ENCODE data around the gene FZR1. TPM values are rescaled to one million over a fixed set of nuclear protein-coding genes. Genes with fewer than 3 reads are reported as not detected.
"Not testable (repeated sequence)": the region's sequence is repeated elsewhere in the genome, so short reads cannot be mapped to it uniquely, and the experiment has no call there.

FZR1 gene
- polyA plus RNA-seq, 1 donor from 2014 or later = 19.2 TPM

- peaks cover 10% of the 10 kb centered on the region for H3K36me3 Mint-ChIP-seq
- H3K27me3 Mint-ChIP-seq = no peaks in the 10 kb centered on the region
- H3K4me3 Mint-ChIP-seq = peak overlapping the region in 2 of 4 donors; percentile 76 to 78
- peak overlapping the region in 1 of 3 donors; percentile 90 for H3K27ac Mint-ChIP-seq
- no peaks in the 10 kb centered on the region for H3K9me3 Mint-ChIP-seq
- H3K4me1 Mint-ChIP-seq = peaks cover 10 to 15% (median 12%) of the 10 kb centered on the region in 3 donors
Observed at GRCh38 chr19:3497757-3498520, 8.2 kb upstream of the FZR1 start.

DNA sequence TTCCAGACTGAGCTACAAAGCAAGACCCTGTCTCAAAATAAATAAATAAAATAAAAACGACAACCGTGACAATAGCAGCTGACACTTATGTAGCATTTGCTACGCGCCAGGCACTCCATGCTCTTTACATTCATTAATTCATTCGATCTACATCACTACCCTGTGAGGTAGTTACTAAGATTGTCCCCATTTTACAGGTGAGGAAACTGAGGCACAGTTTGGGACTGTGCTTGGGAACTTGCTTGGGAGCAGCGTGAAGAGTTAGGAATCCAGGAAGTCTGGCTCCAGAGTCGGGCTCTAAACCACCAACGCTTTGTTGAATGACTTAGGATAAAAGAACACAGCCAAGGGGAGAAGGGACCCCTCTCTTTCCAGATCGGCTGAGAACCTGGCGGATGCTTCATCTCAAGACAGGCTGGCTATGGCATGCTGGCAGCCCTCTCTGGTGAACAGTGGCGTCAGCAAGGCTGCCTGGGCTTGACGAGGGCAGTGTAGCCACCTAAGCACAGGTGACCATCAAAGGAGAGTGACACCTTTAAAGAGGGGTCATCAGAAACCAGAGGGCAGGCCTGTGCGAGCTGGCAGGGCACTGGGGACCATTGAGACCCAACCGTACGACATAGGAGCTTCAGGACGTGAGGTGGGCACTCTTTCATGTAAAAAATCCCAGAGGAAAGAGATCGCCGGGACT is 6.2 kb upstream of the FZR1 start:
- Mint-ChIP-seq H3K9me3 (no peaks in the 10 kb centered on the region), H3K27ac (peak overlapping the region; percentile 90 to 99 (median 98)), H3K36me3 (peaks cover 10% of the 10 kb centered on the region), H3K27me3 (no peaks in the 10 kb centered on the region), H3K4me3 (peak overlapping the region; percentile 86 to 98 (median 95)), H3K4me1 (peaks cover 12 to 15% (median 13%) of the 10 kb centered on the region in 3 donors)

DNA sequence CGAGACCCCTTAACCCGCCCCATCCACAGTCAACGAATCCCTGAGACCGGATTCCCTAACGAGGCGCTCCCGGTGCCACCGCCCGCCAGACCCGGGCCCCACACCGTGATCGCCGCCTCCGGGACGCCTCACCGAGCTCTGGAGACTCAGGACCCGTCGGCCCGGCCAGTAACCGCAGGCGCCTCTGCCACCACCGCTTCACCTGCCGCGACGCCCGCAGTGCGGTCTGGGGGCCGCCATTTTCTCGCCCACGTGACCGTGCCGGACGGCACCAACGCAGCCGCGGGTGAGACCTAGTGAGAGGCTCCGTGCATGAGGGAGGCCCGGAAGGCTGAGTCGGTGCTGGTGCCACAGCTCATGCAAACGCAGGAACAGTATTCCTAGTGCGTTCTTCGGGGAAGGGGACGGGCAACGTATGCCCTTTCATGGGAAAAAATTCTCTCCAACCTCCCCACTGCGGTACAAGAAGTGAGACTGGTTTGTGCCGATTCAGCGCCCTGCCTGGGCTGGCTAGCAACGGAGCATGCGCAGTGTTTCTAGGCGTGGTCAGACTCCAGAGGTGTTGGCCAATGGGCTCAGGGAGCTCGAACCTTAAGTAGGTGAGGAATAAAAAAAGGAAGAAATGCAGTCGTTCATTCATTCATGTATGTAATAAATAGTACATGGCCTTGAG is 5.5 kb upstream of the FZR1 start, which contains the start of gene DOHH:
Gene DOHH (minus strand): TSS at position 246 of the 673 bp plus-strand sequence. CDS start 3,860 bp downstream, outside the sequence.
- peak within 1 kb of the TSS; percentile 90 to 99 (median 98) for H3K27ac Mint-ChIP-seq
- H3K4me1 Mint-ChIP-seq = peaks cover 13 to 15% (median 15%) of the 10 kb centered on the region in 3 donors
- H3K36me3 Mint-ChIP-seq = peaks cover 10% of the 10 kb centered on the region
- peak within 1 kb of the TSS; percentile 86 to 98 (median 95) for H3K4me3 Mint-ChIP-seq
- no peaks in the 10 kb centered on the region for H3K27me3 Mint-ChIP-seq
- H3K9me3 Mint-ChIP-seq = no peaks in the 10 kb centered on the region

DNA sequence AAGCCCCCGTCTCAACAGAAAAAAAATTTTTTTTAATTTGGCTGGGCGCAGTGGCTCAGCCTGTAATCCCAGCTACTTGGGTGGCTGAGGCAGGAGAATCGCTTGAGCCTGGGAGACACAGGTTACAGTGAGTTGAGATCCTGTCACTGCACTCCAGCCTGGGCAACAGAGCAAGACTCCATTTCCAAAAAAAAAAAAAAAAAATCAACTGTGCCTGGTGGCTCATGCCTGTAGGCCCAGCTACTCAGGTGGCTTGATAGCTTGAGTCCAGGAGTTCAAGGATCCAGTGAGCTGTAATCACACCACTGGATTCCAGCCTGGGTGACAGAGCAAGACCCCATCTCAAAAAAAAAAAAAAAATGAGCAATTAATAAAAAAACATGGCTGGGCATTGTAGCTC is 4.3 kb upstream of the FZR1 start:
- H3K27me3 Mint-ChIP-seq = no peaks in the 10 kb centered on the region
- H3K27ac Mint-ChIP-seq = no peak overlapping the region
- no peak overlapping the region for H3K4me3 Mint-ChIP-seq
- peaks cover 15 to 19% (median 16%) of the 10 kb centered on the region in 3 donors for H3K4me1 Mint-ChIP-seq
- H3K36me3 Mint-ChIP-seq = peaks cover 8% of the 10 kb centered on the region
- no peaks in the 10 kb centered on the region for H3K9me3 Mint-ChIP-seq

DNA sequence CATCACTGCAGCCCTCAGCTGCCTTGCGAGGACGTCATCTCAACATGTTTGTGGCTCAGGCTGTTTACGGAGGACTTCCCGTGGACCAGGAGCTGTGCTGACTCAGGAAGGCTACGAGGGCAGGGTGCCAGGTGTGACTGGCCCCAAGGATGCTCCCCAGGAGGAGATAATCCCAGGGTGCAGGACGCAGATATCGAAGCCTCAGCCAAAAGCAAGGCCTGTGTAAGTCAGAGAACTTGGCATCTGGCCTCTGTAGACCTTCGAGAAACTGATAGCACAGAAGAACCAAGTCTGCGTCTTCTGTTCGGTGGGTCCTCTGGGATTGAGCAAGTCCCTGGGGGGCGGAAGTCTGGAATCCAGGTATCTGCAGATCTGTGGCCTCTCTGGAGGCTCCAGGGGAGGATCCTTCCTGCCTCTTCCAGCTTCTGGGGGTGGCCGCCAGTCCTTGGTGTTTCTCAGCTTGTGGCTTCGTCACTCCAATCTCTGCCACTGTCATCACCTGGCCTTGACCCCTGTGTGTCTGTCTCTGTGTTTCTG is 3.0 kb upstream of the FZR1 start:
- Mint-ChIP-seq H3K4me3 (no peak overlapping the region), H3K27me3 (no peaks in the 10 kb centered on the region), H3K36me3 (peaks cover 3% of the 10 kb centered on the region), H3K27ac (no peak overlapping the region), H3K4me1 (peaks cover 16 to 20% (median 17%) of the 10 kb centered on the region in 3 donors), H3K9me3 (no peaks in the 10 kb centered on the region)

- H3K4me1 Mint-ChIP-seq = peaks cover 17 to 25% (median 22%) of the 10 kb centered on the region in 3 donors
- H3K4me3 Mint-ChIP-seq = peak overlapping the region in 3 of 4 donors; percentile 18 to 96 (median 92)
- peak overlapping the region in 2 of 3 donors; percentile 47 to 86 for H3K27ac Mint-ChIP-seq
- peaks cover 2% of the 10 kb centered on the region for H3K36me3 Mint-ChIP-seq
- no peaks in the 10 kb centered on the region for H3K27me3 Mint-ChIP-seq
- H3K9me3 Mint-ChIP-seq = no peaks in the 10 kb centered on the region
Observed at GRCh38 chr19:3504735-3505134, 1.4 kb upstream of the FZR1 start.

- Mint-ChIP-seq H3K9me3 (no peaks in the 10 kb centered on the region), H3K4me1 (peaks cover 13 to 24% (median 15%) of the 10 kb centered on the region in 3 donors), H3K27ac (peak overlapping the region; percentile 46 to 71 (median 47)), H3K36me3 (no peaks in the 10 kb centered on the region), H3K27me3 (no peaks in the 10 kb centered on the region), H3K4me3 (peak overlapping the region; percentile 87 to 95 (median 93))
Observed at GRCh38 chr19:3506384-3507340, 551 bp downstream of the FZR1 start.

DNA sequence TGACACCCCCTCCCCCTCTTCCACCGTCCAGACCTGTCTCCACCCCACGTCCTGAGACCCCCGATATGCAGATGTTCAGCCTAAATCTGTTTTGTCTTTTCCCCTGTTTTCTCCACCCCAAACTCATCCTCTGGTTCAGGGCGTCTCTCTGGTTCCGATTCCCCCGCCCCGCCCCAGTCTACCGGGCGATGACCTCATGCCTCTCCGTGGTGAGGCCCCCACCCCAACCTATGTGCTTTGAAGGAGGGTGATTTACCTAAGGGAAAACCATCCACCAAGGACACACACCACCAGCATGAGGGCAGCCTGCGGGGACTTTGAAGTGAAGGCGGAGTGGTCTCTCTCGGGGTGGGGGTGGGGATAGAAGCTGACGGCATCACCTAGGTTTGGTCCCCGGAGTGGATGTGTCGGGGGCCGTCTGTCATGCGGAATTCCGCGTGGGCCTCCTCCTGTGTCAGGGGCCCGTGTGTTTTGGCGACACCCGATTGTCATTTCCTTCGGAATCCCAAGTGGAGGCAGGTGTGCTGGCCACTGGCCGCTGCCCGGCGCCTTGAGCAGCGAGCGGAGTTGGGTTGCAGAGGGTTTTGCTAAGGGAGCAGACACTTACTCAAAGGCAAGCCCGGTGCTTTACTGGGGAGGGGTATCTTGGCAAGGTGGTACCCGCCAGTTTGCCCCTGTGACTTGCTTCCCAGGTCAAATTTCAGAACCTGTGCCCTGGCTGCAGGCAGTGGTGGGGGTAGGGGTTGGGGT is 1.4 kb downstream of the FZR1 start:
- Mint-ChIP-seq H3K4me3 (peak overlapping the region; percentile 87 to 95 (median 93)), H3K4me1 (peaks cover 13 to 26% (median 15%) of the 10 kb centered on the region in 3 donors), H3K9me3 (no peaks in the 10 kb centered on the region), H3K27ac (peak overlapping the region in 2 of 3 donors; percentile 47 to 71), H3K36me3 (no peaks in the 10 kb centered on the region), H3K27me3 (no peaks in the 10 kb centered on the region)

GRCh38 chr19:3508121-3508661 is 2.1 kb downstream of the FZR1 start:
- not testable (repeated sequence) for H3K36me3 Mint-ChIP-seq, H3K27ac Mint-ChIP-seq, H3K27me3 Mint-ChIP-seq, H3K9me3 Mint-ChIP-seq
- Mint-ChIP-seq H3K4me1 (peaks cover 13 to 26% (median 15%) of the 10 kb centered on the region in 3 donors), H3K4me3 (peak overlapping the region; percentile 68 to 88 (median 78))

DNA sequence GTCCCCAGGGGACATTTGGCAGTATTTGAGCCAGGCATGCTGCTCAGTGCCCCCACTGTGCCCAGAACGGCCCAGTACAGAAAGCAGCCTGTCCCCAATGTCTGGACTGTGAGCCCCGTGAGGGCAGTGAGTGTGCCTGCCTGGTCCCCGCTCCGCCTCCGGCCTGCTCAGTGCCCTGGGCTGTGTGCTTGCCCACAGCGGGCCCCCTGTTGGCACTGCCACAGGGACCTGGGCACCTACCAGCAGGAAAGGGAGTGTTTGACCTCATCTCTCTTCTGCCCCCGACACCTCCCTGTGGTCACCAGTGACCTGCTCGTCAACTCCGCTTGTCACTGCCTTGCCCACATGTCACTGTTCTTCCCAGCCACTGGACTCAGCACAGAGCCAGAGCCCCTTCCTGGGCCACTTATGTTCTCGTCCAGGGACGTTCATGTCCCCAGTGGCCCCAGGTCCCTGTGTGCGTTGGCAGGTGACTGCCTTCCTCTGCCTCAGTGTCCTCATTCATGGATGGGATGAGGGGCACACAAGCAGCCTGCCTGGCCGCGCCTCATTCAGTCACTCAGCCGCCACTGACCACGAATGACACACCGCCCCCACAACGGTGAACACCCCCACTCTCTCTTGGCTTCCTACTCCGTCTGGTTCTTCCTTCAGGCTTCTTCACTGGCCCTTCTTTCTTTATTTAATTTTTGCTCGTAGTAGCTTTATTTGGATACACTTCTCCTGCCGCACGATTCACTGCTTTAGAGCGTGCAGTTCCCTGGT is 2.8 kb downstream of the FZR1 start:
- Mint-ChIP-seq H3K4me1 (peaks cover 15 to 30% (median 16%) of the 10 kb centered on the region in 3 donors), H3K36me3 (no peaks in the 10 kb centered on the region), H3K27ac (peak overlapping the region; percentile 47 to 91 (median 87)), H3K9me3 (no peaks in the 10 kb centered on the region), H3K27me3 (no peaks in the 10 kb centered on the region), H3K4me3 (peak overlapping the region; percentile 68 to 88 (median 88))

DNA sequence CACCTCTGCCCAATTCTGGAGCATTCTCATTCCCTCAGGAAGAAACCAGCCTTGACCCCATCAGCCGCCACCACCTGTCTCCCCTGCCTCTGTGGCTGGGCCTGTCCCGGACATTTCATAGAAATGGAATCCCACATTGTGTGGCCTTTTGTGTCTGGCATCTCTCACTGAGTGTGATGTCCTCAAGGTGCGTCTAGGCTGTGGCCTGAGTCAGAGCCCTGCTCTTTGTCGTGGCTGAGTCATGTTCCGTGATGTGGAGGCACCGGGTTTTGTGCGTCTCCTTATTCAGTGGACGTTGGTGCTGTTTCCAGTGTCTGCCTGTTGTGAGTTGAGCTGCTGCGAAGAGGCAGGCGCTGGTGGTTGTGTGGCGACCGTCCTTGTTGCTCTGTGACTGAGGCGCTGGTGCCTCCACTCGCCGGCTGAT is 3.5 kb downstream of the FZR1 start:
- H3K27ac Mint-ChIP-seq = peak overlapping the region; percentile 47 to 91 (median 87)
- no peaks in the 10 kb centered on the region for H3K27me3 Mint-ChIP-seq
- H3K36me3 Mint-ChIP-seq = no peaks in the 10 kb centered on the region
- H3K9me3 Mint-ChIP-seq = no peaks in the 10 kb centered on the region
- H3K4me3 Mint-ChIP-seq = peak overlapping the region in 3 of 4 donors; percentile 65 to 88 (median 88)
- peaks cover 15 to 33% (median 16%) of the 10 kb centered on the region in 3 donors for H3K4me1 Mint-ChIP-seq

GRCh38 chr19:3510727-3511126 is 4.6 kb downstream of the FZR1 start:
- H3K4me1 Mint-ChIP-seq = peaks cover 13 to 29% (median 17%) of the 10 kb centered on the region in 3 donors
- peak overlapping the region in 1 of 4 donors; percentile 88 for H3K4me3 Mint-ChIP-seq
- H3K27ac Mint-ChIP-seq = no peak overlapping the region
- no peaks in the 10 kb centered on the region for H3K9me3 Mint-ChIP-seq
- no peaks in the 10 kb centered on the region for H3K36me3 Mint-ChIP-seq
- no peaks in the 10 kb centered on the region for H3K27me3 Mint-ChIP-seq

Data from IgD-negative memory B cell (primary cell).